GM12873 (cell line): ENCODE results near the gene BGN.

Source experiments
- TF ChIP-seq, protein P1 (sequence below): IDR thresholded peaks from 2 replicates; pipeline ENCODE4 v1.5.1; 2012; ENCODE audit warnings: low read depth, mild to moderate bottlenecking, moderate library complexity, low read length, control low read depth; ENCODE audit not compliant: insufficient read depth; ENCODE audit errors: missing control alignments

BGN gene

DNA sequence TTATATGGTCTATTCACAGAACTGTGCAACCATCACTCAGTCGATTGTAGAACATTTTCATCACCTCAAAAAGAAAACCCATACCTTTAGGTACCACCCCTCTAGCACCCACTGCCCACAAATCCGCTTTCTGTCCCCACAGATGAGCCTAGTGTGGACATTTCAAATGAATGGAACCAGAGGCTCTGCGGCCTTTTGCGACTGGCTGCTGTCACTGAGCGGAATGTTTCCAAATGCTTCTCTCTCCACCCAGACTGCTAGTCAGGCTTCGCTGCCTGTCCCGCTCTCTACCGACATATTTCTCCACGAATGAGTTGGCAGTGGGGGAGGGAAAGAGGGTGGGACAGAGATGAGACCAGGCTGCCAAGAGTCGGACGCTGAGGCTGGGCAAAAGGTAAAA lies 1.7 kb upstream of the BGN start:
- TF ChIP-seq, protein P1, sequence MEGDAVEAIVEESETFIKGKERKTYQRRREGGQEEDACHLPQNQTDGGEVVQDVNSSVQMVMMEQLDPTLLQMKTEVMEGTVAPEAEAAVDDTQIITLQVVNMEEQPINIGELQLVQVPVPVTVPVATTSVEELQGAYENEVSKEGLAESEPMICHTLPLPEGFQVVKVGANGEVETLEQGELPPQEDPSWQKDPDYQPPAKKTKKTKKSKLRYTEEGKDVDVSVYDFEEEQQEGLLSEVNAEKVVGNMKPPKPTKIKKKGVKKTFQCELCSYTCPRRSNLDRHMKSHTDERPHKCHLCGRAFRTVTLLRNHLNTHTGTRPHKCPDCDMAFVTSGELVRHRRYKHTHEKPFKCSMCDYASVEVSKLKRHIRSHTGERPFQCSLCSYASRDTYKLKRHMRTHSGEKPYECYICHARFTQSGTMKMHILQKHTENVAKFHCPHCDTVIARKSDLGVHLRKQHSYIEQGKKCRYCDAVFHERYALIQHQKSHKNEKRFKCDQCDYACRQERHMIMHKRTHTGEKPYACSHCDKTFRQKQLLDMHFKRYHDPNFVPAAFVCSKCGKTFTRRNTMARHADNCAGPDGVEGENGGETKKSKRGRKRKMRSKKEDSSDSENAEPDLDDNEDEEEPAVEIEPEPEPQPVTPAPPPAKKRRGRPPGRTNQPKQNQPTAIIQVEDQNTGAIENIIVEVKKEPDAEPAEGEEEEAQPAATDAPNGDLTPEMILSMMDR: no peak

DNA sequence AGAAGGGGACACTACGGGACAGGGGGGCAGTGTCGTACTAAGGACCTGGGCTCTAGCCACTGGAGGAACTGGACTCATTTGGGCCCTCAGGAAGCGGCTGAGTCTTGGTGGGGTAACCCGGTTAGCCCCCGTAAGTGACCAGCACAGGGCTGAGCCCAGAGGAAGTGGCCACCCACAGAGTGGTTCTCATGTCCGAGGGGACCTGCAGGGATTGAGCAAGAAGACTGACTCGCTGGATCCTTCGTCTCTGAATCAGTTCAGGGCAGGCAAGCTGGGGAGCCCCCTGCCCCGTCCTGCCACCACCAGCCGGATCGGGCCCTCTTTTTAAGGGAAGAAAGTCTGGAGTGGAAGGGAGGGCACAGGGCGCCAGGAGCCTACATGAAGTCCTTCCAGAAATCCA lies 719 bp upstream of the BGN start:
- TF ChIP-seq, protein P1: no peak

DNA sequence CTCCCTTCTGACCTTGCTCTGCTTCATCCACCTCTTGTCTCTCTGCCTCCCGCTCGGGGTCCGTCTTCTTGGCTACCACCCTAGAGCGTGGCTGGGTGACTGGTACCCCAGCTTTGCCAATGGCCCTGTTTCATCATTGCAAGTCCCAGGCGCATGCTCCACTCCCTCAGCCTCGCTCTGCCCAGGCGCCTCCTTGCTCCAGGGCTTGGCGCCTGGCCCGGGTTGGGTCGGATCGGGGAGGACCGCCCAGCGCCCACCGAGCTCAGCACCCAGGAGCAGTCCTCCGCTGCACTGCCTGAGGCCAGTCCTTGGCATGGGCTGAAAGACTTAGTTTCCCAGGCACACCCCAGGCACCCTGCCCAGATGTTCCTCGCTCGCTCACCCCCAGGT lies 577 bp downstream of the BGN start:
- TF ChIP-seq, protein P1: no peak

DNA sequence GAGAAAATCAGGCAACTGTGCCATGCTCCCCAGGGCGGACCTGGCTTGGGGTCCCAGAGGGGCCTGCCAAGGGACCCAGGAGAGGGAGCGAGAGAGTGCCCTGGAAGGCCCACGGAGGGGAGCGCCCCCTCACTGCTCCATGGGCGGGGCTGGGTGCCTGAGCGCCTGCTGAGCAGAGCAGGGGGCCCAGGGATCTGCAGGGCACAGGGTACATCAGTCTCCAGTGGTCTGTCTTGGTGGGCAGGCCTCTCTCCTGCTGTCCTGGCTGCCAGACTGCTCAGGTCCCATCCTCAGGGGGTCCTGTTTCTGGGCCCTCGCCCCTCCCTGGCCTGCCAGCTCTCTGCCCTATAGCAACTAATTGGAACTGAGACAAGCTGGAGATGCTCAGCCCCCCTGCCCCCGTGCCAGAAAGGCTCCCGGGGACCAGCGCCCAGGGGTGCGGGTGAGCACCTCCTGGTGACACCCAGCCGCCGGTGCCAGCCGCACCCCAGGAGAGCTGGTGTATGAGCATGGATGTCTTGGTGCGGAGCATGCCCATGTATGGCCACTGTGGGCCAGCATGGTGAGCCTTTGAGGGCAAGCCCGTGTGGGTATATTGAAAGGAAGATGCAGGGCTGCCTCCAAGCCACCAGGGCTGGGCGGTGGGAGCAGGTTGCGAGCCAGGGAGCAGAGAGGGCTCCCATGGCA lies 1.3 kb downstream of the BGN start:
- TF ChIP-seq, protein P1: no peak

DNA sequence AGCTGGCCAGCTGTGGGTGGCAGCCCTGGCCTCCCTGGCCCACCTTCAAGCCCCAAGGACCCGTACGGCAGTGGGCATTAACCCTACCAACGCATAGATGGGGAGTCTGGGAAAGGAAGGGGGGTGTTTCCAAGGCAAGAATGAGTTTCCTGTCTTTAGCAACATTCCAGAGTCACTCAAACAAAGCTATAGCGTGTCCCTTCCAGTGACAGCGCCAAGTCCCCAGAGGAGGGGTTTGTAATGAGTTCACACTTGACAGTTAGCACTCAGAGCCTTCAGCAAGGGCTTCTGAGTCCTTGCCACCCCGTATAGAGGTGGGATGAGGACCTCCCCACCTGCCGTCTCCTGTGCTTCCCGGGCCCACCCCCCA lies 1.8 kb downstream of the BGN start:
- TF ChIP-seq, protein P1: no peak

DNA sequence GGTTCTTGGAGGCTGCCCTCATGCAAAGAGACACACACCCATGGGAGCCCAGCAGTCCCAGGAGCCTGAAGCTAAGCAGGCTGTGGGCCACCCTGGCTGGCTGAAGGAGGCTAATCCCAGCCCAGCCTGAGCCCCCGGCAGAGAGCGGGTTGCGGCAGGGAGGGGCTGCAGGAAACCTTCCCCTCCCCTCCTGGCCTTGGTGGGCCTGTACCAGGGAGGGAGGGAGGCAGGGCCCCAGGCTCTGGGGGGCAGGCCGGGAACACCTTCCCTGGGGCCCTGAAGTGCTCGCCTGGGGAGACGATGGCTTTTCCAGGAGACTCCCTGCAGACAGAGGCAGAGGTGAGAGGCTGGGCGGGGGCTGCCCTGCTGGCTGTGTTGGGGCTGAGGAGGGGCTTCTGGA lies 3.7 kb downstream of the BGN start:
- TF ChIP-seq, protein P1: no peak

DNA sequence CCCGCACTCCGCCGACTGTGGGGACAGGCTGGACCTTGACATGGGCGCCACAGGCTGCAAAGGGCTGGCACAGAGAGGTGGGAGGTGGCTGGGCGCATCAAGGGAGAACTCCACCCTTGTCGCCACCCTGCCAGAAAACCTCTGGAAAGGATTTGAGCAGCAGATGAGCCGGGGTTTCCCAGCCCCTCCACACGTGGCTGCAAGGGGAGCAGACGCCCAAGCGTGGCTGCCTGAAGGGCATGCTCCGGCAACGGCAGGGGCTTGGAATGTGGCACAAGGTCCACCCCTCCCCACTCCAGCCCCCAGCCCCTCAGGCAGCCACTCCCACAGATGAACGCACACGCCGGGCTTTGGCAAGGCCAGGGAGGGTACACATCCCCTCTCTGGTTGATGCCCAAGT lies 4.6 kb downstream of the BGN start:
- TF ChIP-seq, protein P1: no peak
